22Rv1 (cell line): ENCODE data around the gene BTG4.
A peak's percentile ranks its signal among the peaks of the same experiment; 100 is the strongest.

ENCODE experiments used
- H3K27ac ChIP-seq: fragments of 450-650 bp; 2 replicates; pipeline ENCODE4 v1.5.1; 2017
- ZFX ChIP-seq: fragments of 450-650 bp; IDR thresholded peaks from 2 replicates; pipeline ENCODE4 v1.6.1; 2017; ENCODE audit warnings: antibody characterized with exemption, borderline replicate concordance
- TF ChIP-seq, protein P1 (sequence below): fragments of 450-650 bp; IDR thresholded peaks from 2 replicates; pipeline ENCODE4 v1.5.1; 2017; ENCODE audit warnings: mild to moderate bottlenecking

BTG4 gene

GRCh38 chr11:111532365-111532709, 20.2 kb upstream of the BTG4 start:
- TF ChIP-seq ZFX, result no peak
- TF ChIP-seq, protein P1, sequence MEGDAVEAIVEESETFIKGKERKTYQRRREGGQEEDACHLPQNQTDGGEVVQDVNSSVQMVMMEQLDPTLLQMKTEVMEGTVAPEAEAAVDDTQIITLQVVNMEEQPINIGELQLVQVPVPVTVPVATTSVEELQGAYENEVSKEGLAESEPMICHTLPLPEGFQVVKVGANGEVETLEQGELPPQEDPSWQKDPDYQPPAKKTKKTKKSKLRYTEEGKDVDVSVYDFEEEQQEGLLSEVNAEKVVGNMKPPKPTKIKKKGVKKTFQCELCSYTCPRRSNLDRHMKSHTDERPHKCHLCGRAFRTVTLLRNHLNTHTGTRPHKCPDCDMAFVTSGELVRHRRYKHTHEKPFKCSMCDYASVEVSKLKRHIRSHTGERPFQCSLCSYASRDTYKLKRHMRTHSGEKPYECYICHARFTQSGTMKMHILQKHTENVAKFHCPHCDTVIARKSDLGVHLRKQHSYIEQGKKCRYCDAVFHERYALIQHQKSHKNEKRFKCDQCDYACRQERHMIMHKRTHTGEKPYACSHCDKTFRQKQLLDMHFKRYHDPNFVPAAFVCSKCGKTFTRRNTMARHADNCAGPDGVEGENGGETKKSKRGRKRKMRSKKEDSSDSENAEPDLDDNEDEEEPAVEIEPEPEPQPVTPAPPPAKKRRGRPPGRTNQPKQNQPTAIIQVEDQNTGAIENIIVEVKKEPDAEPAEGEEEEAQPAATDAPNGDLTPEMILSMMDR, result no peak
- H3K27ac ChIP-seq, result no peak overlapping the region

DNA sequence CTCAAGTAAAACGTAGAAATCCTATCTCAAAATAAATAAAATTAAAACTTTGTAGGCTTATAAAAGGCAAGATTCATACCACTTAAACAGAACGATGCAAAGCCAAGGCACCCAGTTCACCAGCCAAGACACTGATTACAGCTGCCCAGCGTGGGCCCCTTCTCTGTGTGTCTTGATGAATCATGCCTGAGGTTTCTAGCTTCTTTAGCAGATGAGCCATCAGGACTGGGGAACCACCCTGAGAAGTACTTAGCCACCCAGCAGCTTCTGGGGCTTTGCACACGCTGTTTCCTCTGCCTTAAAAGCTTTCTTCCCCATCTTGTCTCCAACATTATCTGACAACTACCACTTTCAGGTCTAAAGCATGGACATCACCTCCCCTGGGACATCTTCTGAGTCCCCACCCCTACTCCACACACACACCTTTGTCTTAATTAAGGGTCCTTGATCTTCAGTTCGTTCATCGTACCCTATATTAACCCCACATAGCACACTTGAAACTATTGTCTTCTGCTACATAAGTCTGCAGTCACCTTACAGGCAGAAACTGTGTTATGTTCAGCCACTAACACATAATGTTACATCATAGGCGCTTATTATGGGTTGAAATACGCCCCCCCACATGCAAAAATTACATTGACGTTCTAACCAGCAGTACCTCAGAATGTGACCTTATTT, 19.6 kb upstream of the BTG4 start:
- H3K27ac ChIP-seq, result no peak overlapping the region
- TF ChIP-seq ZFX, result no peak
- TF ChIP-seq, protein P1, result no peak

DNA sequence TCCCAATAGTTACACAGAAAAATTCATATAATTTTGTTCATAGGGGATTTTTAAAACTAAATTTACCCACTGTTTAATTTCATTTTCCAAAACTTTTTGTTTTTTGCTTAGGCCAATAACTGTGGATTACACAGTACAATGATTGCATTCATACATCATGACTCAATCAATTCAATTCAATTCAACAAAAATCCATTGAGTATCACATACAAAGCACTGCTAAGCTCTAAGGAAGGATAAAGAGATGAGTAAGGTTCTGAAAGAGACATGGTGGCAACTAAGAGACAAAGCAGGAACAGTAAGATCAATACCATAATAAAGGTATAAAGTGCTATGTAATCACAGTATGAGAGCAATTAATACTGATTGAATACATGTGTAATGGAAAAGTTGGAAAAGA, 18.9 kb upstream of the BTG4 start:
- no peak overlapping the region for H3K27ac ChIP-seq
- TF ChIP-seq ZFX, result no peak
- TF ChIP-seq, protein P1, result no peak

DNA sequence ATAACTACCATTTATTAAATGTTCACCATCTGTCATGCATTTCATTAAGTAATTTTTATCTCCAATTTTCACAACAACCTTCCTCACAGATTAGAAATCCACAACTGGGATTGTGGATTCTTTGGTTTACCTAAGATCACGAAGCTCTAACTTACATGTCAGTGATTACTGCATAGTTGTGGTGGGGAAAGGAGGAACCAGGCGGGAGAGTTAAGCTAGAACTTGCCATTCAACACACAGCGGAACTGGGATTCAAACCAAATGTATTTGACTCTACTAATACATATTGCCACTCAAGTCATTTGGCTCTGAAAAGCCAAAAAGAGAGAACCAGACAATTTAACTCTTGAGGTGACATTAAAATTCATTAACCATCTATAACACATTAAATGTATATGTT, 17.9 kb upstream of the BTG4 start:
- no peak overlapping the region for H3K27ac ChIP-seq
- TF ChIP-seq, protein P1, result no peak
- no peak for TF ChIP-seq ZFX

GRCh38 chr11:111528557-111528956, 16.4 kb upstream of the BTG4 start:
- no peak overlapping the region for H3K27ac ChIP-seq
- TF ChIP-seq, protein P1, result peak; percentile 31
- no peak for TF ChIP-seq ZFX

DNA sequence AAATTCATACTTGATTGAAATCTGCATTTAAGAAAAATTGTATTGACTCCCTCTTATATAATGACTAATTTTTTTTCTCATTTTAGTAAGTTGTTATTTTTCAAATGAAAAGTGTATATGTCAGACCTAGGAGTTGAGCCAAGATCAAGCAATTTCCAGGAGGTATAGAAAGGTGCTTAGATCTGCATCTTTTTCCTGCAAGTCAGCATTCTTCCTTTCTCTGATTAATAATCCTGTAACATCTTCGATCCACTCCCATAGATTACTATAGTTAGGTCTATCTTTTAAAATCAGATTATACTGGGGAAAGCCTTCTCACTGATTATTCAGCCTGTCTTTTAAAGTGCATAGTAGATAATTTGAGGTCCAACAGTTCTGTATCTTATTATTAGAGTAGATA, 15.1 kb upstream of the BTG4 start:
- no peak overlapping the region for H3K27ac ChIP-seq
- TF ChIP-seq, protein P1, result no peak
- no peak for TF ChIP-seq ZFX

- TF ChIP-seq, protein P1, result no peak
- TF ChIP-seq ZFX, result no peak
- no peak overlapping the region for H3K27ac ChIP-seq
These were observed 14.3 kb upstream of the BTG4 start for GRCh38 chr11:111526501-111526900.
